GM23338 (cell line): ENCODE data around the gene RSL1D1. TPM values are rescaled to one million over a fixed set of nuclear protein-coding genes. Genes with fewer than 3 reads are reported as not detected.

Experiments used
- ATAC-seq: fragments of 200-7000 bp; cut with Tn5 transposase; 3 replicates; pipeline ENCODE4 v1.9.1; 2020
- DNase-seq: peaks from one replicate; pipeline ENCODE4 v3.0.0-alpha.2; 2015; ENCODE audit warnings: low spot score
- H2AFZ ChIP-seq: fragments of 200-600 bp; sonication (generic); 2 replicates; pipeline ENCODE4 v1.8.0; 2016; ENCODE audit warnings: antibody characterized with exemption, mild to moderate bottlenecking, moderate library complexity
- H3F3A ChIP-seq: fragments of 200-600 bp; sonication (generic); replicated peaks from 2 replicates; pipeline ENCODE4 v1.8.0; 2017; ENCODE audit warnings: antibody characterized with exemption, mixed run types, low read depth
- H3K27ac ChIP-seq: fragments of 200-600 bp; sonication (generic); 2 replicates; pipeline ENCODE4 v1.6.1; 2016; ENCODE audit warnings: low read depth
- H3K27me3 ChIP-seq: fragments of 200-600 bp; sonication (generic); 2 replicates; pipeline ENCODE4 v1.8.0; 2016; ENCODE audit warnings: mild to moderate bottlenecking, mixed run types, moderate library complexity; ENCODE audit not compliant: insufficient read depth
- H3K36me3 ChIP-seq: fragments of 200-600 bp; sonication (generic); 2 replicates; pipeline ENCODE4 v1.8.0; 2016; ENCODE audit warnings: mild to moderate bottlenecking; ENCODE audit not compliant: insufficient read depth
- H3K4me1 ChIP-seq: fragments of 200-600 bp; sonication (generic); 2 replicates; pipeline ENCODE4 v1.8.0; 2016; ENCODE audit warnings: mild to moderate bottlenecking, moderate library complexity; ENCODE audit not compliant: insufficient read depth
- H3K4me2 ChIP-seq: fragments of 200-600 bp; sonication (generic); 2 replicates; pipeline ENCODE4 v1.7.1; 2017; ENCODE audit warnings: mixed run types
- H3K4me3 ChIP-seq: fragments of 200-600 bp; sonication (generic); 2 replicates; pipeline ENCODE4 v1.6.1; 2016; ENCODE audit warnings: mixed run types
- H3K79me2 ChIP-seq: fragments of 200-600 bp; sonication (generic); replicated peaks from 2 replicates; pipeline ENCODE4 v1.8.0; 2017; ENCODE audit warnings: mild to moderate bottlenecking; ENCODE audit not compliant: insufficient read depth
- H3K9me2 ChIP-seq: fragments of 200-600 bp; sonication (generic); 2 replicates; pipeline ENCODE4 v1.8.0; 2017; ENCODE audit not compliant: insufficient read depth
- H4K20me1 ChIP-seq: fragments of 200-600 bp; sonication (generic); replicated peaks from 2 replicates; pipeline ENCODE4 v1.8.0; 2017; ENCODE audit warnings: mild to moderate bottlenecking; ENCODE audit not compliant: insufficient read depth
- H3K27ac Mint-ChIP-seq: 2 replicates; pipeline ENCODE4 v1.8.0; 2020; ENCODE audit warnings: inconsistent platforms, mild to moderate bottlenecking, moderate library complexity, mixed read lengths
- H3K27me3 Mint-ChIP-seq: 3 replicates; pipeline ENCODE4 v1.8.0; 2022; ENCODE audit warnings: low read depth, mild to moderate bottlenecking, moderate library complexity, mixed read lengths, inconsistent platforms; ENCODE audit not compliant: insufficient read depth, poor library complexity
- H3K36me3 Mint-ChIP-seq: 3 replicates; pipeline ENCODE4 v1.8.0; 2021; ENCODE audit warnings: low read depth, mild to moderate bottlenecking, inconsistent platforms, moderate library complexity, mixed read lengths
- H3K4me1 Mint-ChIP-seq: 3 replicates; pipeline ENCODE4 v1.8.0; 2020; ENCODE audit warnings: mild to moderate bottlenecking, inconsistent platforms, mixed read lengths
- H3K4me3 Mint-ChIP-seq: 3 replicates; pipeline ENCODE4 v1.8.0; 2021; ENCODE audit warnings: moderate library complexity, mild to moderate bottlenecking, inconsistent platforms, mixed read lengths
- H3K9me3 Mint-ChIP-seq: 3 replicates; pipeline ENCODE4 v1.8.0; 2020; ENCODE audit warnings: moderate library complexity, mild to moderate bottlenecking, inconsistent platforms, mixed read lengths
- CREB1 ChIP-seq: fragments of 250-450 bp; sonication (Bioruptor Pico); IDR thresholded peaks from 2 replicates; pipeline ENCODE4 v1.5.0; 2020; ENCODE audit warnings: low read depth, mild to moderate bottlenecking, moderate library complexity
- ETS1 ChIP-seq: IDR thresholded peaks from 2 replicates; pipeline ENCODE4 v1.6.1; 2016; ENCODE audit warnings: antibody characterized with exemption
- EZH2 ChIP-seq: fragments of 200-600 bp; sonication (generic); IDR thresholded peaks from one replicate; pipeline ENCODE4 v1.8.0; 2017; ENCODE audit warnings: antibody characterized with exemption, mild to moderate bottlenecking, low read depth; ENCODE audit not compliant: unreplicated experiment
- JUNB ChIP-seq: IDR thresholded peaks from one replicate; pipeline ENCODE4 v1.6.1; 2016; ENCODE audit warnings: antibody characterized with exemption; ENCODE audit not compliant: unreplicated experiment
- NANOG ChIP-seq: IDR thresholded peaks from 2 replicates; pipeline ENCODE4 v1.6.1; 2016; ENCODE audit warnings: antibody characterized with exemption, borderline replicate concordance
- POLR2AphosphoS5 ChIP-seq: IDR thresholded peaks from 2 replicates; pipeline ENCODE4 v1.6.1; 2016; ENCODE audit warnings: antibody characterized with exemption, low read depth
- REST ChIP-seq: IDR thresholded peaks from one replicate; pipeline ENCODE4 v1.6.1; 2018; ENCODE audit warnings: antibody characterized with exemption; ENCODE audit not compliant: unreplicated experiment
- STAT1 ChIP-seq: IDR thresholded peaks from one replicate; pipeline ENCODE4 v1.6.1; 2016; ENCODE audit warnings: antibody characterized with exemption; ENCODE audit not compliant: unreplicated experiment
- ZNF114 ChIP-seq: fragments of 250-450 bp; sonication (Bioruptor Pico); IDR thresholded peaks from 2 replicates; pipeline ENCODE4 v1.5.0; 2020; ENCODE audit warnings: mild to moderate bottlenecking, moderate library complexity
- long read RNA-seq: library from polyadenylated mRNA; unstranded; transcript quantifications from one replicate; pipeline ENCODE4 v2.0.0, GENCODE V29; 2020; ENCODE audit not compliant: unreplicated experiment
- polyA plus RNA-seq: library from polyadenylated mRNA; unstranded; fragments of >200 nt; fragmentation: Nextera tagmentation; extraction: Ambion mirVana; gene quantifications from 2 replicates; pipeline ENCODE4 v1.2.1, GENCODE V29; 2016
- total RNA-seq: library from RNA; depleted of rRNA; stranded (reverse); fragments of >200 nt; shearing (Covaris generic); gene quantifications from 2 replicates; pipeline ENCODE4 v1.2.3, GENCODE V29; 2014; rRNA removed

Gene RSL1D1
- total RNA-seq = 298 and 349 TPM in 2 replicates
- polyA plus RNA-seq = 370 and 495 TPM in 2 replicates
- long read RNA-seq, full-length matches to known transcripts = 62 of 231 reads
- long read RNA-seq, partial matches to known transcripts = 162 of 231 reads
- long read RNA-seq, other reads (novel, unspliced or antisense) = 7 of 231 reads

GRCh38 chr16:11851294-11852091 is at the start of gene RSL1D1:
Gene RSL1D1 (minus strand): TSS chr16:11851542. CDS start chr16:11851512, 30 bp downstream.
- H3K27me3 Mint-ChIP-seq = peaks cover 8% of the 10 kb centered on the region
- Histone ChIP-seq H2AFZ (peak within 1 kb of the TSS; percentile 97), H3K4me1 (peaks cover 8% of the 10 kb centered on the region; the same call in 1 of the 2 replicates), H3K9me2 (no peaks in the 10 kb centered on the region), H3K36me3 (peaks cover 34% of the 10 kb centered on the region), H3K27me3 (no peaks in the 10 kb centered on the region), H4K20me1 (peaks cover 46% of the 10 kb centered on the region), H3K79me2 (peaks cover 76% of the 10 kb centered on the region), H3F3A (peaks cover 20% of the 10 kb centered on the region), H3K4me2 (peak within 1 kb of the TSS; percentile 98), H3K4me3 (peak within 1 kb of the TSS; percentile 100), H3K27ac (peak within 1 kb of the TSS; percentile 83; the same call in 1 of the 2 replicates)
- TF ChIP-seq CREB1 (CRISPR knock-in tag) (peak; percentile 93), JUNB (no peak), POLR2AphosphoS5 (peak; percentile 98), ZNF114 (CRISPR knock-in tag) (no peak), ETS1 (peak; percentile 55; the same call in 1 of the 2 replicates)
- H3K36me3 Mint-ChIP-seq = peaks cover 44% of the 10 kb centered on the region
- DNase-seq (peak; percentile 94), ATAC-seq (peak; percentile 91)
- peak within 1 kb of the TSS; percentile 98 for H3K27ac Mint-ChIP-seq
- H3K4me1 Mint-ChIP-seq = peaks cover 9% of the 10 kb centered on the region; the same call in 2 of the 3 replicates
- no peaks in the 10 kb centered on the region; the same call in 2 of the 3 replicates for H3K9me3 Mint-ChIP-seq
- H3K4me3 Mint-ChIP-seq = peak within 1 kb of the TSS; percentile 99

GRCh38 chr16:11901091-11901490 is 49.7 kb upstream of the RSL1D1 start:
- H3K9me2 ChIP-seq = no peaks in the 10 kb centered on the region
- TF ChIP-seq POLR2AphosphoS5 (no peak), ETS1 (no peak), ZNF114 (CRISPR knock-in tag) (no peak), STAT1 (no peak), EZH2 (no peak), REST (no peak), JUNB (no peak), NANOG (no peak)
- Mint-ChIP-seq H3K4me3 (no peak overlapping the region), H3K4me1 (0 out of 3 replicates have a peak, but pooled peaks cover 2% of the 10 kb centered on the region), H3K9me3 (no peaks in the 10 kb centered on the region), H3K36me3 (peaks cover 22% of the 10 kb centered on the region), H3K27me3 (peaks cover 2% of the 10 kb centered on the region), H3K27ac (no peak overlapping the region)
- DNase-seq = no peak
- H3F3A ChIP-seq = no peaks in the 10 kb centered on the region
- H3K4me3 ChIP-seq = no peak overlapping the region
- H3K36me3 ChIP-seq = peaks cover 5% of the 10 kb centered on the region; the same call in 1 of the 2 replicates
- no peak overlapping the region for H2AFZ ChIP-seq
- H3K4me2 ChIP-seq = no peak overlapping the region
- H3K4me1 ChIP-seq = no peaks in the 10 kb centered on the region
- peak overlapping the region; percentile 12; the same call in 1 of the 2 replicates for H3K27ac ChIP-seq
- H3K79me2 ChIP-seq = peaks cover 99% of the 10 kb centered on the region
- no peaks in the 10 kb centered on the region for H3K27me3 ChIP-seq
- peaks cover 63% of the 10 kb centered on the region for H4K20me1 ChIP-seq
- no peak for ATAC-seq
